Osteocyte (in vitro differentiated cells): Measurements from ENCODE around the gene ETV6. TPM values are rescaled to one million over a fixed set of nuclear protein-coding genes. Genes with fewer than 3 reads are reported as not detected.

Experiments
- DNase-seq: peaks from one replicate; pipeline ENCODE4 v3.0.0; 2021; ENCODE audit warnings: mixed read lengths; ENCODE audit not compliant: unreplicated experiment; ENCODE audit errors: extremely low spot score
- H3K27ac Mint-ChIP-seq: one replicate; pipeline ENCODE4 v1.8.0; 2021; ENCODE audit warnings: mild to moderate bottlenecking, mixed read lengths; ENCODE audit not compliant: unreplicated experiment
- H3K27me3 Mint-ChIP-seq: one replicate; pipeline ENCODE4 v1.8.0; 2021; ENCODE audit warnings: mixed read lengths; ENCODE audit not compliant: unreplicated experiment
- H3K36me3 Mint-ChIP-seq: one replicate; pipeline ENCODE4 v1.8.0; 2021; ENCODE audit warnings: mixed read lengths; ENCODE audit not compliant: unreplicated experiment
- H3K4me1 Mint-ChIP-seq: one replicate; pipeline ENCODE4 v1.8.0; 2021; ENCODE audit warnings: mixed read lengths; ENCODE audit not compliant: unreplicated experiment
- H3K4me3 Mint-ChIP-seq: one replicate; pipeline ENCODE4 v1.8.0; 2021; ENCODE audit warnings: mild to moderate bottlenecking, moderate library complexity, mixed read lengths; ENCODE audit not compliant: unreplicated experiment
- H3K9me3 Mint-ChIP-seq: one replicate; pipeline ENCODE4 v1.8.0; 2021; ENCODE audit warnings: mixed read lengths; ENCODE audit not compliant: unreplicated experiment
- CTCF ChIP-seq: fragments of 200-600 bp; sonication (generic); IDR thresholded peaks from 2 replicates; pipeline ENCODE4 v1.5.0; 2021; ENCODE audit warnings: antibody characterized with exemption, mild to moderate bottlenecking, moderate library complexity
- total RNA-seq: library from RNA; stranded (reverse); gene quantifications from 2 replicates; pipeline ENCODE4 v1.2.1, GENCODE V29; 2021

The ETV6 gene
- total RNA-seq, 1 donor from 2014 or later: 24.4 TPM

GRCh38 chr12:11776316-11776715 is 126.8 kb downstream of the ETV6 start:
- TF ChIP-seq CTCF: no peak
- no peak for DNase-seq
- Mint-ChIP-seq H3K27ac (peak overlapping the region; percentile 60), H3K4me3 (no peak overlapping the region), H3K27me3 (no peaks in the 10 kb centered on the region), H3K36me3 (peaks cover 10% of the 10 kb centered on the region), H3K4me1 (peaks cover 46% of the 10 kb centered on the region), H3K9me3 (no peaks in the 10 kb centered on the region)

- Mint-ChIP-seq H3K27ac (no peak overlapping the region), H3K9me3 (no peaks in the 10 kb centered on the region), H3K4me1 (peaks cover 36% of the 10 kb centered on the region), H3K27me3 (no peaks in the 10 kb centered on the region), H3K36me3 (peaks cover 7% of the 10 kb centered on the region), H3K4me3 (no peak overlapping the region)
- no peak for DNase-seq
- no peak for TF ChIP-seq CTCF
These were observed 128.0 kb downstream of the ETV6 start for GRCh38 chr12:11777451-11777850.

- Mint-ChIP-seq H3K27ac (no peak overlapping the region), H3K4me3 (no peak overlapping the region), H3K4me1 (peaks cover 35% of the 10 kb centered on the region), H3K27me3 (no peaks in the 10 kb centered on the region), H3K9me3 (no peaks in the 10 kb centered on the region), H3K36me3 (peaks cover 7% of the 10 kb centered on the region)
- TF ChIP-seq CTCF: no peak
- DNase-seq: no peak
These were observed 128.5 kb downstream of the ETV6 start for GRCh38 chr12:11777962-11778361.

GRCh38 chr12:11778713-11779685 is 129.5 kb downstream of the ETV6 start:
- peaks cover 35% of the 10 kb centered on the region for H3K4me1 Mint-ChIP-seq

More at GRCh38 chr12:11778713-11779685, 129.5 kb downstream of the ETV6 start:
- Mint-ChIP-seq H3K4me3 (no peak overlapping the region), H3K9me3 (no peaks in the 10 kb centered on the region), H3K27ac (peak overlapping the region; percentile 78), H3K27me3 (no peaks in the 10 kb centered on the region), H3K36me3 (peaks cover 3% of the 10 kb centered on the region)
- TF ChIP-seq CTCF: no peak
- DNase-seq: no peak
